NCI-H69 (cell line): ENCODE measurements around the gene AGAP4.
"Not testable (repeated sequence)": the region's sequence is repeated elsewhere in the genome, so short reads cannot be mapped to it uniquely, and the experiment has no call there.

Experiments
- DNase-seq: peaks from one replicate; lab custom pipeline; 2025; lab: John Stamatoyannopoulos, UW

Gene AGAP4

DNA sequence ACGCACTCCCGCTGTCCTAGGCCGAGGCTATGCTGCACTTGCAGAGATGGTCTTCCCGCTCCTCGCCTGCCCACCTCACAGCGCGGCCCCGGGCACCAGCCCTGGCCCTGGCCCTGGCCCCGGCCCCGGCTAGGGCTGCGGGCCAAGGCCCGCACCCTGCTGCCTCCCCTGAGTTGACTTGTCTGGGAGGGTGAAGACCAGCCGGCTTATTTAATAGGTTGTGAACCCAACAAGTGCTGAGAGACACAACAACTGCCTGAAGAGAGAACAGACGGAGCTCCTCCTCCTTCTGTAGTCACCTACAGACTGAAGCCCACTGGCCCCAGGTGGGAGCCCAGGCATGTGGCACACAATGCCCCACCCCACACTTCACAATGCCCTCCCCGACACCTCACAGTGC, at the start of gene AGAP4:
Gene AGAP4, minus strand, starts transcription at position 101 of the 400 bp plus-strand sequence. CDS start 153 bp downstream, outside the sequence.
- DNase-seq = not testable (repeated sequence)

DNA sequence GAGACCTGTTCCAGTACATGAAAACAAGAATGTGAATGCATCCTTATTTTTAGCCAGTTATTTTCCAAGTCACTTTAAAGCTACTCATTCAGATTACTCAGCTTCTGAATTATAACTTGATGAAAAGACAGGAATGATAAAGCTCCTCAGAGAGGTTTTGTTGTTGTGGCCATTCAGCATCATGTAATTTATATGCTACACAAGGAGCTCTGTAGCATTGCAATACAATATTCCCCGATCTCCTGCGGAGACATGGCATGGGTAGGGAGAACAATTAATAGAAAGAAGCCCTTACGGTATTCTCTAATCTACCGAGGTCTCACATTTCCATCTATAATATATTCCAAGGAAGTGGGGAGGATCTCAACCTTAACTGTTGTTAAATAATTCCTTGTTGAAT, 43.4 kb upstream of the AGAP4 start:
- DNase-seq = not testable (repeated sequence)

DNA sequence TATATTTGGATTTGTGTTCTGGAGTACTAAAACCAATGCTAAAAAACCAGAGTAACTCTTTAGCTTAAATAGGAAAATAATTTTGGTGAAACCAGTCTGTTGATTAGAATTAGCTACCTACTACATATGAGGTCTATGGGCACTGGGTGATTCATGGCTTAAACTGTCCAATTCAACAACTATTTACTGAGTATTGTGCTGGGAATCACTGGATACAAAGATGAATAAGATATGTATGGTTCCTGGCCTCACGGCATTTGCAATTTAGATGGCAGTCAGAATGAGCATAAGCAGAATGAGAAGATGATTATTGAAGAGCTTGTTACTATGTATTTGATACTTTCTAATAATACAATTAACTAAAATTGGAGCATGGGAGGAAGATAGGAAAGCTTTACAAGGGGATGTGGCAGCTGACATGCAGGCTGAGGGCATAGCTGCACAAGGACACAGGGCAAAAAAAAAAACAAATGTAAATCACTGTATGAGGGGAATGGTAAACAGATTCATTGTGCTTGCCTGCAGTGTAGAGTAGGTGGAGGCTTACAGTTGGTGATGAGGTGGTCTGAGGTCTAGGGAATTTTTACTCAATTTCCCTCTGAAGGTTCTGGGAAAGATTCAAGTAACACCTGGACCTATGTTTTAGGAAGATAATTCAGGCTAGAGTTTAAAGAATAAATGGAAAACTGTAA, 42.4 kb upstream of the AGAP4 start:
- not testable (repeated sequence) for DNase-seq

DNA sequence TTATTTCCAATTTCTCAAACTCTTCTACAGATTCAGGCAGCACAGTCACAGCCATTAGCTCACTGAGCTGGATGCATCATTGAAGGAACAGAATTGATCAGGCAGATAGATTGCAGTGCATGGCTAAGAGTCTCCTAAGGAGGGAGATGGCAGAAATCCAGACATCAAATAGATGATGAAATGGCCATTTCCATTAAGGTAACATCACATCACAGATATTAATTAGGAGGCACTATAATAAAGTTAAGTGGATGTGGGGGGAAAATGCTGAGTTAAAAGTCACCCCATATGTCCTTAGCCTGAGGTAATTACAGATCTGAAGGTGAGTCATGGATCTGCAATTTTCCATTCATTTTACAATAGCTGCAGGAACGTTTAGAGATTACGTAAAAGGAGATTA, 35.6 kb upstream of the AGAP4 start:
- peak; percentile 37 for DNase-seq

DNA sequence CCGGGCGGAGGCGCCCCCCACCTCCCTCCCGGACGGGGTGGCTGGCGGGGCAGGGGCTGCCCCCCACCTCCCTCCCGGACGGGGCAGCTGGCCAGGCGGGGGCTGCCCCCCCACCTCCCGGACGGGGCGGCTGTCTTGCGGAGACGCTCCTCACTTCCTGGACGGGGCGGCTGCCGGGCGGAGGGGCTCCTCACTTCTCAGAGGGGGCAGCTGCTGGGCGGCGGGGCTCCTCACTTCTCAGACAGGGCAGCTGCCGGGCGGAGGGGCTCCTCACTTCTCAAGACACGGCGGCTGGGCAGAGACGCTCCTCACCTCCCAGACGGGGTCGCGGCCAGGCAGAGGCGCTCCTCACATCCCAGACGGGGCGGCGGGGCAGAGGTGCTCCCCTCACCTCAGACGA, 18.1 kb upstream of the AGAP4 start:
- not testable (repeated sequence) for DNase-seq

DNA sequence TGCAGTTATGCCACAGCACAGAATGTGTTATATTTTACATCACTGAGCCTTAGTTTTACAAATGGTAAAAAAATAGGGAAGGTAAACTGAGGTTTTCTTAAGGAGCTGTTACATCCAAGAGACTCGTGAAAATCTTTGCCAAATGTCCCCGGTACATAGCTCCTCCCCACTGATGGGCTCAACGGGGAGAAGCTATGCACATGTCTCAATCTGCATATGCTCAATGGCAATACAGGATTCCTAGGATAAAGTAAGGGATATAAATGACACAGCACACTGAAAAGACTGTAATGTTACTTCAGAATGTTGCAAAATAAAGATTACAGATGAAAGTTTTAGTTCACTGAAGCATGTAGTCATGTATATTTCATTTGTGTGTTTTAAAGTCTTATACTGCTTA, 17.0 kb upstream of the AGAP4 start:
- DNase-seq = not testable (repeated sequence)

DNA sequence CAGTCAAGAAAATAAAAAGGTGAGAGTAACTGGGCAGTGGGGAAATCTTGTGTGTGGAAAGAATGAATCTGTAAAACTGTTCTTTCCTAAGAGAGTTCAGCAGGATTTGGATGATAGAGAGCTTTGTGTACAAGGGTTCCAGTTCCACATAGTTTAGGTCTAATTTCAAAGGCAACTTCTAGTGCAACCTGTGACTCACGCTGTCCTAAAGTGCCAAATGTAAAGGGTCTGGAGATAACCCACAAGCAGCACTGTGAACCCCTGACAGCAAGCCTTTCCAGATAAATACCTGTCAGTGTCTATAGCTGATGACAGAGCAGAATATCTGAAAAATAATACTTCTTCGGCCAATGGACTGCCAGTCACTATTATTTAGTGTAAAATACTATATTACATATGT, 16.3 kb upstream of the AGAP4 start:
- DNase-seq = not testable (repeated sequence)

- DNase-seq = not testable (repeated sequence)
Observed at GRCh38 chr10:45857931-45858330, 10.6 kb upstream of the AGAP4 start.

GRCh38 chr10:45848467-45848866, 1.2 kb upstream of the AGAP4 start:
- peak; percentile 32 for DNase-seq

DNA sequence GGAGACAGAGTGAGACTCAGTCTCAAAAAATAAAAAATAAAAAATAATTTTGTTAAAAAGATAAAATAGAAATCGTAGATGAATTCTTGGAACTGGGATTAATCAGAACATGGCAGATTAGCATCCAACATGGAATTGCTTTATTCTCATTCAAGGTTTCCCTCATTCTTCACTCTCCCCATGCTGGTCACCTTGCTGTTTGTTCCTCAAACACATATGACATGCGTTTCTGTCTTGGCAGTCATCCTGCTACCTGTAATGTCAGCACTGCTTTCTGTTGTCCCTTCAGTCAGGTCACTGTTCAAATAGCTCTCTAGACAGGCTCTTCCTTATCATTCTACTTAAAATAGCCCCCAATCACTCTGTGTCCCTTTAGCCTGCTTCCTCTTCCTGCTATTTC, 24.4 kb downstream of the AGAP4 start:
- DNase-seq = not testable (repeated sequence)

DNA sequence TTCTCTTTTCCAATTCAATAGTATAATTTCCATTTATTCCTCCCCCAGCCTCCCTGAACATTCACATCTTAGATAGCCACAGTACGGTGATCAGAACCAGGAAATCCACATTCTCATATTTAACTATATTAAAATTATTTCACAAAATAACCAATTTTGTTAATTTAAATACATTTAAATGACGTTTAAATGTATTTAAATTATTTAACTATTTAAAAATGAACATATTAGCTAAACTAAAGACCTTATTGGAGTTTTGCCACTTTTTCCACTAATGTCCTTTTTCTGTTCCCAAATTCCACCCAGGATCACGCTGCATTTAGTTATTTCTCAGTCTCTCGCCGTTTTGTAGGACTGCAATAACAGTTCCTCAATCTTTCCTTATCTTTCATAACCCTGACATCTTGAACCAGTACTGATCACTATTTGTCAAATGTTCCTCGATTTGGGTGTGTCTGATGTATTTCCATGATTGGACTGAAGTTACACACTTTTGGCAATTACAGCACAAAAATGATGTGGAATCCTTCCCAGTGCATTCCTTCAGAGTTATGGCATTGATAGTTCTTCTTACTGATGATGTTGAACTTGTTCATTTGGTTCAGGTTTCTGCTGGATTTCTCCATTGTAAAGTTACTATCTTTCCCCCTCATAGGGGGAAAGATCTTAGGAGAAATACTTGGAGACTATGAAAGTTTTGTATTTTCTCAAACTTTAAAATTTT, 27.0 kb downstream of the AGAP4 start:
- DNase-seq = not testable (repeated sequence)

GRCh38 chr10:45819552-45819951, 27.7 kb downstream of the AGAP4 start:
- DNase-seq = no peak

- no peak for DNase-seq
Observed at GRCh38 chr10:45817912-45818311, 29.4 kb downstream of the AGAP4 start.

DNA sequence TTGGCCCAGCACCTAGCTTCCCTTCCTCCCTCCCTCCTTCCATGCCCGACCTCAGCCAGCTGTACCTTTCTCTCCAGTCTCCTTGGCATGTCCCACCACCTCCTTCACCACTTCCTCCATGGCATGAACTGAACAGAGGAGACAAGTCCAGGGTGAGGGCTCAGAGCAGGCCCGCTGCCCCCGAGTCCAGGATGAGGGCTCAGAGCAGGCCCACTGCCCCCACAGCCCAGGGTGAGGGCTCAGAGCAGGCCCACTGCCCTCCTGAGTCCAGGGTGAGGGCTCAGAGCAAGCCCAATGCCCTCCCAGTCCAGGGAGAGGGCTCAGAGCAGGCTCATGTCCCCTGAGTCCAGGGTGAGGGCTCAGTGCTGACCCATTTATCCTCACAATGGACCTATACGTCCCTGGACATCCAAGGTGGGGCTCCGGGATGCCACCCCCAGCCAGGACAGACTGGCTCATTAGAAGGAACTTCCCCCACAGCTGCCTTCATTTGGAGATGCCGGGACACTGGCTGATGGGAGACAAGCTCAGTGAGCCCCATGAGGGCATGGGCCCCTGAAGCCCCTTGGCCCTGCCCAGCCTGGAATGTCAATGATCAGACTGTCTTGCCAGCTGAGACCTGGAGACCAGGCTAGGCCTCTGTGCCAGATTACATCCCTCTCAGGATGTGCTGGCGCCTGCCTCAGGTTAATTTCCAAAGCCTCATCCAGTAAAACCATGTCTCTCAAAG, 30.0 kb downstream of the AGAP4 start:
- DNase-seq = no peak

GRCh38 chr10:45814146-45814545, 33.2 kb downstream of the AGAP4 start:
- not testable (repeated sequence) for DNase-seq

DNA sequence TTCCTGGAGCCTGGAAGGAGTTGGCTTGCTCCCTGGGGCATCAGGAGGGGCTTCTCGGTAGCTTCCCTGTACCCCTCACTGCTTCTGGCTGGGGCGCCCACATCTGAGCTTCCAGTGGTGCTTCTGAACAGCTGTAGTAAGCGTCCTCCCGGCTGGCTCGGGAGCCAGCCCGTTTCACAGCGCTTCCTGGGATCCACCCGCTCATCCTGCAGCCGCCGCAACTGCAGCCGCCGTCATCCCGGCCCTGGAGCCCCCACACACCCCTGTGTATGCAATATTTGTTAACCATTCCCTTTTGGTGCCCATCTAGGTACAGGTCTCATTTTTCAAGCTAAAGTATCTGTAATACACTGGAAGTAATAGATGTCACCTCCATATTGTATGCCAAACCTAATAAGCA, 34.3 kb downstream of the AGAP4 start:
- DNase-seq = not testable (repeated sequence)

DNA sequence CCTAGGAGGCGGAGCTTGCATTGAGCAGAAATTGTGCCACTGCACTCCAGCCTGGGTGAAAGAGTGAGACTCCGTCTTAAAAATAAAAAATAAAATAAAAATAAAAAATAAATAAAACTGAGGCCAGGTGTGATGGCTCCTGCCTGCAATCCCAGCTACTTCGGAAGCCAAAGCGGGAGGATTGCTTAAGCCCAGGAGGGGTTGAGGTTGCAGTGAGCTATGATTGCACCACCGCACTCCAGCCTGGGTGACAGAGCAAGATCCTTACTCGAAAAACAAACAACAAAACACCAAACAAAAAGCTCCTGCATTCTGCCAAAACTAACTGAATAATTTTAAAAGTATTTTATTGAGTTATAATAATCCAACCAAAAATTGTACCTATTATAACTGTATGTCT, 36.2 kb downstream of the AGAP4 start:
- DNase-seq = no peak

DNA sequence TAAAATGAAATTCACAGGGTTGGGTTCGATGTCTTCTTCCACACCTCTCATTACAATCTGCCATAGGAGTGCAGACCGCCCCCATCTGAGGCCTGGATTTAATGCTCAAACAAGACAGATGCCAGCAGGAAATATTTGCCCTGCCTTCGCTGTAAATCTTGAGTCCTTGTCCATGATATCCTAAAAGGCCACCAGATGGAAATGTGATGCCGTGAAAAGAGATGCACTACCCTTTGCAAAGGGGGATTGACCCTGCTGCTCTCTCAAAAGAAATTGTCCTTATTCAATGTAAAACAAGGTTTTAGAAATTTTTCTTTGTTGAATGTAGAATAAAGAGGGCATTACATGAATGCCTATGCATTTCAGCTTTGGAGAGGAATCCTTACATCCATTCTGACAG, 37.5 kb downstream of the AGAP4 start:
- DNase-seq = peak; percentile 60

DNA sequence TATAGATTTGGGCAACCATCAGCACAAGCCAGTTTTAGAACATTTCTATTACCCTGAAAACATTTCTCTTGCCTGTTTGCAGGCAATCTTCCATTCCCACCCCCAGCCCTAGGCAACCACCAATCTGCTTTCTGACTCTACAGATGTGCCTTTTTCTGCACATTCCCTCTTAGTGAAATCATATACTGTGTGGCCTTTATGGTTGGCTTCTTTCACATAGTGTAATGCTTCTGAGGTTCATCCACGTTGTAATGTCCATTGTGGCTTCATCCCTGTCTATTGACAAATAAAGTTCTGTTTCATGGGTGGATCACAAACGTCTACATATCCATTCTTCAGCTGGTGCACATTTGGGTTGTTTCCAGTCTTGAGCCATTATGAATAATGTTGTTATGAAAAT, 42.3 kb downstream of the AGAP4 start:
- not testable (repeated sequence) for DNase-seq

DNA sequence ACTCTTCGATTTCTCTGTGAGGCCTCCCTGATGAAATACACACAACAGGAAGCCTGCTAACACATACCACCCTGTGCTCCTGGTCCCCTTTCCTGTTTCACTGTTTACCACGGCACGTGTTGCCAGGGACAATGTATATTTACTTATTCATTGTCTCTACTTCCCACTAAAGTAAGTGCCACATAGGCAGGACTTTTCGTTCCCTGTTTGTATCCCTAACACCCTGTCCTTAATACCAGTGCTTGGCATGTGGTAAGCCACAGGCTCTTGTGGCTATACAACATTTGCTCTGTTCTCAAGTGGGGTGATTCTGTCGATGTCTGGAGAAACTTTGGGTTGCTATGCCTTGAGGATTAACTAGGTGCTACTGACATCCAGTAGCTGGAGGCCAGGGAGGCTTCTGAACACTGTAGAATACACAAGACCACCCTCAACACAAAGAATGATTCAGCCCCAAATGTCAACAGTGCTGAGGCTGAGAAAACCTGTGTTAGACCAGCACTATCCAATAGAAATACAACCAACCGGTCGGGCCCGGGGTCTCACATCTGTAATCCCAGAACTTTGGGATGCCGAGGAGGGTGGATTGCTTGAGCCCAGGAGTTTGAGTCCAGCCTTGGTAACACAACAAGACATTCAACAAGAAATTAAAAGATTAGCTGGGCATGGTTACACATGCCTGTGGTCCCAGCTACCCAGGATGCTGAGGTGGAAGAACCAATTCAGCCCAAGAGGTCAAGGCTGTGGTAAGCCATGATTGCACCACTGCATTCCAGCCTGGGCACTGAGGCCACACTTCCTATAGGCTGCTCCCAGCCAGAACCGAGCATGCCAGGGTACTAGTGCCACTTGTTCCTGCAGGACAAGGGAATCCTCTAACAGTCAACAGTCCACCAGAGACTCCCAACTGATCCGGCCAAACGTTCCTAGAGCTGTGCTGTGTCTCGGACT, 44.0 kb downstream of the AGAP4 start:
- DNase-seq = not testable (repeated sequence)

- not testable (repeated sequence) for DNase-seq
Observed at GRCh38 chr10:45794761-45795160, 52.5 kb downstream of the AGAP4 start.
